BE2C (cell line): Measurements from ENCODE around the gene HECTD4.

Source experiments
- DNase-seq: peaks from one replicate; pipeline ENCODE4 v3.0.0-alpha.2; 2020
- H3K27me3 ChIP-seq: fragments of 250-450 bp; sonication (Bioruptor Pico); 2 replicates; pipeline ENCODE4 v1.5.1; 2020; ENCODE audit warnings: mild to moderate bottlenecking
- H3K36me3 ChIP-seq: fragments of 250-450 bp; sonication (Bioruptor Pico); 2 replicates; pipeline ENCODE4 v1.5.1; 2020; ENCODE audit warnings: mild to moderate bottlenecking
- H3K4me1 ChIP-seq: fragments of 250-450 bp; sonication (Bioruptor Pico); 2 replicates; pipeline ENCODE4 v1.5.1; 2020
- H3K4me3 ChIP-seq: 2 replicates; pipeline ENCODE4 v1.5.1; 2011; ENCODE audit warnings: low read depth, low read length
- H3K9me3 ChIP-seq: fragments of 250-450 bp; sonication (Bioruptor Pico); 2 replicates; pipeline ENCODE4 v1.5.1; 2020
- CTCF ChIP-seq: IDR thresholded peaks from 2 replicates; pipeline ENCODE4 v1.5.1; 2012; ENCODE audit warnings: mild to moderate bottlenecking, low read depth, low read length

Gene HECTD4

GRCh38 chr12:112122823-112123690 is 259.2 kb downstream of the HECTD4 start:
- Histone ChIP-seq H3K4me1 (no peaks in the 10 kb centered on the region; the same call in 1 of the 2 replicates), H3K27me3 (no peaks in the 10 kb centered on the region), H3K36me3 (no peaks in the 10 kb centered on the region), H3K4me3 (no peak overlapping the region), H3K9me3 (no peaks in the 10 kb centered on the region)
- DNase-seq: no peak
- no peak for TF ChIP-seq CTCF

GRCh38 chr12:112121780-112122565 is 260.3 kb downstream of the HECTD4 start:
- Histone ChIP-seq H3K9me3 (no peaks in the 10 kb centered on the region), H3K4me3 (no peak overlapping the region), H3K36me3 (no peaks in the 10 kb centered on the region), H3K4me1 (peaks cover 2% of the 10 kb centered on the region; the same call in 1 of the 2 replicates), H3K27me3 (no peaks in the 10 kb centered on the region)
- DNase-seq: no peak
- TF ChIP-seq CTCF: no peak

GRCh38 chr12:112117685-112118084 is 264.5 kb downstream of the HECTD4 start:
- Histone ChIP-seq H3K9me3 (no peaks in the 10 kb centered on the region), H3K36me3 (no peaks in the 10 kb centered on the region), H3K27me3 (no peaks in the 10 kb centered on the region), H3K4me1 (peaks cover 4% of the 10 kb centered on the region; the same call in 1 of the 2 replicates), H3K4me3 (no peak overlapping the region)
- DNase-seq: no peak
- TF ChIP-seq CTCF: no peak

GRCh38 chr12:112116232-112117060 is 265.8 kb downstream of the HECTD4 start:
- Histone ChIP-seq H3K27me3 (no peaks in the 10 kb centered on the region), H3K36me3 (no peaks in the 10 kb centered on the region), H3K4me3 (peak overlapping the region; percentile 46), H3K4me1 (peaks cover 4% of the 10 kb centered on the region; the same call in 1 of the 2 replicates), H3K9me3 (no peaks in the 10 kb centered on the region)
- no peak for TF ChIP-seq CTCF
- DNase-seq: peak; percentile 84

DNA sequence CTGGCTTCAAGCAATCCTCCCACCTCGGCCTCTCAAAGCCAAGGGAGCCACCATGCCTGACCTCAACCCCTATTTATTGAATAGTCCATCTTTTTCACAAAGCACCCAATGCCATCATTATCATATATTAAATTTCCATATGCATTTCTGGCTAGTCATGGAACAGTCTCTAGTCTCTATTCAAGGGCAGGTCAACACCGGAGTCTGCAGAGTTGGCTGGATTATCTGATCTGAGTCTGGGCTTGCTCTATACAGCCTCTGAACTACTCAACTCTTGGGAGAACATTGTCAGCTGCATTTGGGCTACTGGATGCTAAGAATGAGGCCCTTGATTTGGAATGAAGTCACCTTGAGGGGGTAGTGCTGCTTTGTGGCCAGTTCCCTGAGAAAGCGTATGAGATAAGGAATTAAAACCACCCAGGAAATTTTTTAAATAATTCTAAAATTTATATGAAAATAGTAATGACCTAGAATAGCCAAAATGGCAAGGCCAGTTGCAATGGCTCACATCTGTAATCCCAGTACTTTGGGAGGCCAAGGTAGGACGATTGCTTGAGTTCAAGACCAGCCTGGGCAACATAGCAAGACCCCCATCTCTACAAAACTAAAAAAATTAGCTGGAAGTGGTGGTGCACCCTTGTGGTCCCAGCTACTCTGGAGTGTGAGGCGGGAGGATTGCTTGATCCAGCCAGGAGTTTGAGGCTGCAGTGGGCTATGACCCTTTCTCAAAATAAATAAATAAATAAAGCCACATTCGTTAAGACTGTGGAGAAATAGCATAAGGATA is 266.8 kb downstream of the HECTD4 start:
- Histone ChIP-seq H3K9me3 (no peaks in the 10 kb centered on the region), H3K4me3 (no peak overlapping the region), H3K36me3 (no peaks in the 10 kb centered on the region), H3K27me3 (no peaks in the 10 kb centered on the region), H3K4me1 (peaks cover 4% of the 10 kb centered on the region; the same call in 1 of the 2 replicates)
- TF ChIP-seq CTCF: no peak
- no peak for DNase-seq
